NCI-H2081 (cell line): ENCODE data around the gene SDR42E2.
A peak's percentile ranks its signal among the peaks of the same experiment; 100 is the strongest.
"Not testable (repeated sequence)": the region's sequence is repeated elsewhere in the genome, so short reads cannot be mapped to it uniquely, and the experiment has no call there.

Experiments used
- DNase-seq, 2 experiments: peaks; one replicate each; lab custom pipeline; 2025; lab: John Stamatoyannopoulos, UW

SDR42E2 gene

GRCh38 chr16:22191532-22192260, 29.4 kb downstream of the SDR42E2 start:
- DNase-seq, result no peak

GRCh38 chr16:22192261-22193062, 30.2 kb downstream of the SDR42E2 start:
- no peak for DNase-seq

- no peak for DNase-seq
Observed at GRCh38 chr16:22193063-22193411, 30.7 kb downstream of the SDR42E2 start.

- DNase-seq, result no peak
Observed at GRCh38 chr16:22194707-22195444, 32.6 kb downstream of the SDR42E2 start.

GRCh38 chr16:22195445-22195694, 33.1 kb downstream of the SDR42E2 start:
- no peak for DNase-seq

GRCh38 chr16:22195695-22196558, 33.6 kb downstream of the SDR42E2 start:
- peak; percentile 85 to 86 for DNase-seq

GRCh38 chr16:22196559-22197168, 34.4 kb downstream of the SDR42E2 start:
- DNase-seq, result not testable (repeated sequence)

GRCh38 chr16:22198547-22199293, 36.4 kb downstream of the SDR42E2 start:
- no peak for DNase-seq

- no peak for DNase-seq
Observed at GRCh38 chr16:22202261-22202637, 39.9 kb downstream of the SDR42E2 start.

GRCh38 chr16:22203091-22203490, 40.8 kb downstream of the SDR42E2 start:
- DNase-seq, result no peak

- no peak for DNase-seq
Observed at GRCh38 chr16:22204091-22204655, 41.9 kb downstream of the SDR42E2 start.

- DNase-seq, result no peak
Observed at GRCh38 chr16:22205577-22206012, 43.3 kb downstream of the SDR42E2 start.

GRCh38 chr16:22206013-22206841, 43.9 kb downstream of the SDR42E2 start, which contains the start of gene EEF2K:
Gene EEF2K (plus strand): TSS chr16:22206278. CDS start chr16:22225730, 19,452 bp downstream.
- DNase-seq, result peak; percentile 83 to 93

- peak; percentile 65 to 75 for DNase-seq
Observed at GRCh38 chr16:22206842-22207714, 44.8 kb downstream of the SDR42E2 start.

GRCh38 chr16:22207715-22208360, 45.5 kb downstream of the SDR42E2 start:
- DNase-seq, result no peak

GRCh38 chr16:22210285-22210684, 48.0 kb downstream of the SDR42E2 start:
- no peak for DNase-seq

- no peak for DNase-seq
Observed at GRCh38 chr16:22210854-22211253, 48.5 kb downstream of the SDR42E2 start.

- DNase-seq, result no peak
Observed at GRCh38 chr16:22213236-22213635, 50.9 kb downstream of the SDR42E2 start.
